Body of pancreas (tissue), 4 donors: ENCODE data around the gene TH. TPM values are rescaled to one million over a fixed set of nuclear protein-coding genes. Genes with fewer than 3 reads are reported as not detected.

Experiments used
- ATAC-seq: fragments of 150-250 bp; one replicate; pipeline ENCODE4 v1.9.1; 2016
- DNase-seq, 4 donors: peaks; one replicate each; pipeline ENCODE4 v3.0.0-alpha.2; 2019
- H3K27ac ChIP-seq, 4 donors: fragments of 200-600 bp; sonication (generic); 1 replicate in 3 of 4; 2 replicates in 1 of 4; pipeline versions ENCODE4 v1.5.1 to v1.6.1; 2016 to 2019; ENCODE audit warnings: mild to moderate bottlenecking in 1 of 4, mixed read lengths in 1 of 4, moderate library complexity in 1 of 4
- H3K27me3 ChIP-seq, 2 donors: fragments of 200-600 bp; sonication (generic); one replicate each; pipeline ENCODE4 v1.6.0; 2016; ENCODE audit warnings: mild to moderate bottlenecking in 1 of 2
- H3K36me3 ChIP-seq, 2 donors: fragments of 200-600 bp; sonication (generic); replicated peaks in 1 of 2; 2 replicates each; pipeline ENCODE4 v1.5.1; 2016; ENCODE audit warnings: low read depth in 2 of 2; ENCODE audit not compliant: insufficient read depth in 1 of 2
- H3K4me1 ChIP-seq: fragments of 200-600 bp; sonication (generic); one replicate; pipeline ENCODE4 v1.6.0; 2016
- H3K4me3 ChIP-seq, 2 donors: fragments of 200-600 bp; sonication (generic); 1 replicate in 1 of 2; 2 replicates in 1 of 2; pipeline ENCODE4 v1.5.1; 2016 to 2019
- H3K9me3 ChIP-seq, 3 donors: fragments of 200-600 bp; sonication (generic); 1 replicate in 2 of 3; 2 replicates in 1 of 3; pipeline ENCODE4 v1.5.1; 2016
- CTCF ChIP-seq, 7 experiments: fragments of 450-650 bp in 4 of 7; fragments of 200-600 bp in 3 of 7; sonication (generic) in 3 of 7; IDR thresholded peaks; one replicate each; pipeline ENCODE4 v1.5.1; 2016 to 2019; ENCODE audit warnings: antibody characterized with exemption in 7 of 7
- POLR2A ChIP-seq, 3 donors: fragments of 450-650 bp; IDR thresholded peaks; one replicate each; pipeline ENCODE4 v1.6.1; 2016; ENCODE audit warnings: antibody characterized with exemption in 3 of 3, mild to moderate bottlenecking in 2 of 3
- WGBS, 2 donors: methylation state at CpG; one replicate each; pipeline ENCODE4 v1.1.5; 2017; 5-methylcytosine and 5-hydroxymethylcytosine counted together
- intact Hi-C: fragments of 100-400 bp; cut with DNase I; formaldehyde crosslinking; loops from one replicate; pipeline ENCODE4 v1.15.1; 2023
- total RNA-seq, 2 donors: library from RNA; depleted of rRNA; stranded (reverse); fragments of >200 nt; gene quantifications; one replicate each; pipeline ENCODE4 v1.1.0, GENCODE V29; 2016

Gene TH
- total RNA-seq, 2 donors from 2014 or later = 0.66 TPM; not detected in 1

- H3K36me3 ChIP-seq = no peaks in the 10 kb centered on the region
- 55 to 69% methylated on average over 10 to 12 of the region's 12 CpGs for WGBS, 2 donors
Observed at GRCh38 chr11:2205981-2206690, 34.5 kb upstream of the TH start.

GRCh38 chr11:2205214-2205720 lies 33.7 kb upstream of the TH start:
- H3K36me3 ChIP-seq = no peaks in the 10 kb centered on the region
- 67 to 75% methylated on average over 1 of the region's 1 CpG for WGBS, 2 donors
- DNase-seq = peak in 2 of 4 donors; percentile 7
- intact Hi-C loops = no loop called here
- no peak overlapping the region for H3K4me3 ChIP-seq
- H3K9me3 ChIP-seq = no peaks in the 10 kb centered on the region
- peaks cover 39% of the 10 kb centered on the region for H3K4me1 ChIP-seq
- ATAC-seq = no peak
- H3K27ac ChIP-seq = no peak overlapping the region
- no peak for TF ChIP-seq CTCF (IDR thresholded peaks at IDR 0.05)
- TF ChIP-seq POLR2A (IDR thresholded peaks at IDR 0.05) = no peak
- H3K27me3 ChIP-seq = no peaks in the 10 kb centered on the region

More at GRCh38 chr11:2205981-2206690, 34.5 kb upstream of the TH start:
- H3K27me3 ChIP-seq = no peaks in the 10 kb centered on the region
- H3K4me3 ChIP-seq = no peak overlapping the region
- intact Hi-C loops = no loop called here
- no peak for ATAC-seq
- DNase-seq = peak in 3 of 4 donors; percentile 2 to 4 (median 3)
- no peaks in the 10 kb centered on the region for H3K9me3 ChIP-seq
- peaks cover 48% of the 10 kb centered on the region for H3K4me1 ChIP-seq
- TF ChIP-seq POLR2A (IDR thresholded peaks at IDR 0.05) (no peak), CTCF (IDR thresholded peaks at IDR 0.05) (no peak)
- H3K27ac ChIP-seq = no peak overlapping the region

- WGBS, 2 donors = 82% methylated on average over 3 to 21 of the region's 21 CpGs
- intact Hi-C loops = no loop called here
- TF ChIP-seq CTCF (IDR thresholded peaks at IDR 0.05) (no peak), POLR2A (IDR thresholded peaks at IDR 0.05) (no peak)
Observed at GRCh38 chr11:2204361-2205213, 33.0 kb upstream of the TH start.

GRCh38 chr11:2203440-2204259 lies 32.0 kb upstream of the TH start:
- TF ChIP-seq POLR2A (IDR thresholded peaks at IDR 0.05) (no peak), CTCF (IDR thresholded peaks at IDR 0.05) (no peak)
- no peaks in the 10 kb centered on the region for H3K9me3 ChIP-seq
- 87 to 93% methylated on average over 9 to 19 of the region's 23 CpGs for WGBS, 2 donors
- no peaks in the 10 kb centered on the region for H3K36me3 ChIP-seq
- DNase-seq = peak; percentile 1 to 9 (median 6)
- no peak overlapping the region for H3K4me3 ChIP-seq
- H3K27ac ChIP-seq = no peak overlapping the region
- no peak for ATAC-seq
- H3K27me3 ChIP-seq = no peaks in the 10 kb centered on the region
- peaks cover 23% of the 10 kb centered on the region for H3K4me1 ChIP-seq
- intact Hi-C loops = no loop called here

More at GRCh38 chr11:2204361-2205213, 33.0 kb upstream of the TH start:
- H3K27ac ChIP-seq = no peak overlapping the region
- H3K27me3 ChIP-seq = no peaks in the 10 kb centered on the region
- ATAC-seq (no peak), DNase-seq (peak in 3 of 4 donors; percentile 4 to 9 (median 4))
- no peaks in the 10 kb centered on the region for H3K9me3 ChIP-seq
- H3K36me3 ChIP-seq = no peaks in the 10 kb centered on the region
- H3K4me3 ChIP-seq = no peak overlapping the region
- H3K4me1 ChIP-seq = peaks cover 32% of the 10 kb centered on the region
